Progenitor cell of endocrine pancreas (in vitro differentiated cells): Measurements from ENCODE around the gene BLVRB. TPM values are rescaled to one million over a fixed set of nuclear protein-coding genes. Genes with fewer than 3 reads are reported as not detected.
"Not testable (repeated sequence)": the region's sequence is repeated elsewhere in the genome, so short reads cannot be mapped to it uniquely, and the experiment has no call there.

Experiments used
- DNase-seq: peaks from one replicate; pipeline ENCODE4 v3.0.0; 2021; ENCODE audit warnings: low spot score; ENCODE audit not compliant: unreplicated experiment
- H3K27ac Mint-ChIP-seq: 2 replicates; pipeline ENCODE4 v1.8.0; 2021; ENCODE audit warnings: mild to moderate bottlenecking, moderate library complexity, mixed read lengths
- H3K27me3 Mint-ChIP-seq: 2 replicates; pipeline ENCODE4 v1.8.0; 2021; ENCODE audit warnings: mixed read lengths
- H3K36me3 Mint-ChIP-seq: 2 replicates; pipeline ENCODE4 v1.8.0; 2022; ENCODE audit warnings: mixed read lengths; ENCODE audit not compliant: insufficient read depth
- H3K4me1 Mint-ChIP-seq: 2 replicates; pipeline ENCODE4 v1.8.0; 2021; ENCODE audit warnings: low read depth, mixed read lengths
- H3K4me3 Mint-ChIP-seq: 2 replicates; pipeline ENCODE4 v1.8.0; 2021; ENCODE audit warnings: low read depth, mild to moderate bottlenecking, moderate library complexity, mixed read lengths
- H3K9me3 Mint-ChIP-seq: 2 replicates; pipeline ENCODE4 v1.8.0; 2021; ENCODE audit warnings: low read depth, mixed read lengths
- CTCF ChIP-seq: fragments of 200-600 bp; sonication (generic); IDR thresholded peaks from one replicate; pipeline ENCODE4 v1.5.0; 2021; ENCODE audit warnings: antibody characterized with exemption, mild to moderate bottlenecking; ENCODE audit not compliant: unreplicated experiment
- total RNA-seq: library from RNA; stranded (reverse); gene quantifications from 2 replicates; pipeline ENCODE4 v1.2.1, GENCODE V29; 2021

Gene BLVRB
- total RNA-seq, 1 donor from 2014 or later, result 14.0 TPM

GRCh38 chr19:40503320-40503695 is 37.8 kb upstream of the BLVRB start:
- H3K27me3 Mint-ChIP-seq, result peaks cover 43% of the 10 kb centered on the region
- no peaks in the 10 kb centered on the region for H3K4me1 Mint-ChIP-seq
- no peak for TF ChIP-seq CTCF
- H3K27ac Mint-ChIP-seq, result no peak overlapping the region
- H3K36me3 Mint-ChIP-seq, result no peaks in the 10 kb centered on the region
- H3K9me3 Mint-ChIP-seq, result no peaks in the 10 kb centered on the region
- H3K4me3 Mint-ChIP-seq, result no peak overlapping the region
- no peak for DNase-seq

DNA sequence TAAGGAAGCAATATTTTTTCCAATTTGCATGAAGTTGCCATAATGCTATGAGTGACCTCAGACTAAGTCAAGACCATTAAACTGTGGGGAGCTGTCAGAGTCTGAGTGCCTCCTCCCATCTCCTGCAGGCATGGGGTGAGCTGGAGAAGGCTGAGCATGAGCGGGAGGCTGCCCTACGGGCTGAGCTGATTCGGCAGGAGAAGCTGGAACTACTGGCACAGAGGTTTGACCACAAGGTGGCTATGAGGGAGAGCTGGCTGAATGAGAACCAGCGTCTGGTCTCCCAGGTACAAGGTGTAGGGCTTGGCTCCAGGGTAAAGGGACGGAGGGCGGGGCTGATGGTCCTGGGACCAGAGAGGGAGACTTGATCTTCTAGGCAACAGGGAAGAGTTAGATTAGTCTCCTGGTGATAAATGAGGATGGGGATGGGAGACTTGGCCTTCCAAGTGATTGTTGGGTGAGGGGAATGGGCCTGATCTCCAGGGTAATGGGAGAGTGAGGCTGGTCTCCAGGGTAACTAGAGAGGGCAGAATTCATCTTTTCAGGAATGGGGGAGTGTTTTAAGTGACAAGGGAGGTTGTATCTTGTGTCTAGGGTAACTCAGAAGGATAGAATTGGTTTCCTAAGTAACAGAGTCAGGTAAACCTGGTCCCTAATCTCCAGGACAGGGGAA is 37.2 kb upstream of the BLVRB start:
- H3K27me3 Mint-ChIP-seq, result peaks cover 41% of the 10 kb centered on the region
- H3K9me3 Mint-ChIP-seq, result no peaks in the 10 kb centered on the region
- no peak overlapping the region for H3K4me3 Mint-ChIP-seq
- no peaks in the 10 kb centered on the region for H3K36me3 Mint-ChIP-seq
- no peak for DNase-seq
- H3K27ac Mint-ChIP-seq, result no peak overlapping the region
- H3K4me1 Mint-ChIP-seq, result no peaks in the 10 kb centered on the region
- peak; percentile 33 for TF ChIP-seq CTCF

- no peaks in the 10 kb centered on the region for H3K36me3 Mint-ChIP-seq
- H3K4me1 Mint-ChIP-seq, result no peaks in the 10 kb centered on the region
- peaks cover 40% of the 10 kb centered on the region for H3K27me3 Mint-ChIP-seq
- no peak for DNase-seq
- H3K27ac Mint-ChIP-seq, result no peak overlapping the region
- H3K4me3 Mint-ChIP-seq, result no peak overlapping the region
- no peaks in the 10 kb centered on the region for H3K9me3 Mint-ChIP-seq
- TF ChIP-seq CTCF, result no peak
Measured at GRCh38 chr19:40502081-40502480, 36.5 kb upstream of the BLVRB start.

DNA sequence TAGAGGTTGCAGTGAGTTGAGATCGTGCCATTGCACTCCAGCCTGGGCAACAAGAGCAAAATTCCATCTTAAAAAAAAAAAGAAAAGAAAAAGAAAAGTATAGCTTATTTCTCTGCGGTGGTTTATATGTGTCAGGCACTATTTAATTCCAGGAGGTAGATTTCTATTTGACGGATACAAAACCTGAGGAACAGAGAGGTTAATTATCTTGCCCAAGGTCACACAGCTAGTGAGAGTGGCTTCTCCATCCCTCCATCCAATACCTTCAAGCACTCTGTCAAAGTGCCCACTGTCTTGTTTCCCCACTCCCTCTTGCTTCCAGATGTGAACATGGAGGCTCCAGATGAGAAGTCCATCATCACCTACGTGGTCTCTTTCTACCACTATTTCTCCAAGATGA is 36.1 kb upstream of the BLVRB start:
- Mint-ChIP-seq H3K9me3 (no peaks in the 10 kb centered on the region), H3K36me3 (no peaks in the 10 kb centered on the region), H3K4me3 (no peak overlapping the region), H3K27me3 (peaks cover 40% of the 10 kb centered on the region), H3K4me1 (no peaks in the 10 kb centered on the region), H3K27ac (no peak overlapping the region)
- TF ChIP-seq CTCF, result no peak
- DNase-seq, result no peak

GRCh38 chr19:40500678-40501530 is 35.4 kb upstream of the BLVRB start:
- not testable (repeated sequence) for H3K27ac Mint-ChIP-seq, H3K4me1 Mint-ChIP-seq, H3K9me3 Mint-ChIP-seq, DNase-seq, H3K36me3 Mint-ChIP-seq, H3K4me3 Mint-ChIP-seq
- H3K27me3 Mint-ChIP-seq, result peaks cover 34% of the 10 kb centered on the region

DNA sequence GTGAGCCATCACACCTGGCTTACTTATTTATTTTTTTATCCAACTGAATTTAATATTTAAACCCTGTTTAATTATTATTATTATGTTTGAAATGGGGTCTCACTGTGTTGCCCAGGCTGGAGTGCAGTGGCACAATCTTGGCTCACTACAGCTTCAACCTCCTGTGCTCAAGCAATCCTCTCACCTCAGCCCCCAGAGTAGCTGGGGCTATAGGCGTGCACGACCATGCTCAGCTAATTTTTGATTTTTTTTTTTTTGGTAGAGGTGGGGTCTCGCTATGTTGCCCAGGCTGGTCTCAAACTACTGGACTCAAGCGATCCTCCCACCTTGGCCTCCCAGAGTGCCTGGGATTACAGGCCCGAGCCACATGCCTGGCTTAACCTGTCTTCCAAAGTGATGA is 33.8 kb upstream of the BLVRB start:
- no peak for DNase-seq
- no peaks in the 10 kb centered on the region for H3K4me1 Mint-ChIP-seq
- no peak overlapping the region for H3K27ac Mint-ChIP-seq
- peaks cover 31% of the 10 kb centered on the region for H3K27me3 Mint-ChIP-seq
- no peaks in the 10 kb centered on the region for H3K9me3 Mint-ChIP-seq
- TF ChIP-seq CTCF, result no peak
- no peak overlapping the region for H3K4me3 Mint-ChIP-seq
- H3K36me3 Mint-ChIP-seq, result no peaks in the 10 kb centered on the region
